ENCODE data around the gene KSR2.

The KSR2 gene

GRCh38 chr12:117596968-117597367 is 371.8 kb downstream of the KSR2 start:
- no peak for DNase-seq

- DNase-seq: no peak
Measured at GRCh38 chr12:117595751-117596150, 373.0 kb downstream of the KSR2 start.

- DNase-seq: no peak
Measured at GRCh38 chr12:117594481-117594880, 374.3 kb downstream of the KSR2 start.

DNA sequence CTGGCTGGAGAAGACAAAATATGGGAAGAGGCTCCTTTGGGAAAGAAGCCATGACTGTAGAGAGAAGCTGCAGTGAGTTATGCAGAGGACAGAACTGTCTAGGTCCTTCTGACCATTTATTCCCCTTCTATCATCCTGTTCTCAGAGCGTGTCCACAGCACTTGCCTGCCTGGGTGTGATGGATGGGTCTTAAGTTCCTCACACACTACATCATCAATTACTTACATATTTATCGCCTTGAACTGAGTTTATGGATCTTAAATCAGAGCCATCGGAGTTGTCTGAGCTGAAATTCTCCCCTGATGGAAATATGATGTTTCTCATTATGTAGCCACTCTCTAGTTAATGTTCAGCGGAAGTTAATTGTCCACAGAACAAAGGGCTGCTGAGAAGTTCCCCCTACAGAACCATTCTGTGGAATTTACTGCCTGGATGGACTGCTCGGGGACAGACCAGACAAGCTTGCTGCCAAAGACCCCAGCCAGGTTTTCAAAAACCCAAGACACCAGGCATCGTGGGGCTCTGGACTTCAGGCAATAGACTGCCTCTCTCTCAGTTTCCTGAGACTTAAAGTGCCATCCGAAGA is 374.9 kb downstream of the KSR2 start:
- no peak for DNase-seq

- no peak for DNase-seq
Measured at GRCh38 chr12:117592588-117593305, 376.0 kb downstream of the KSR2 start.

GRCh38 chr12:117590999-117591398 is 377.8 kb downstream of the KSR2 start:
- no peak for DNase-seq

DNA sequence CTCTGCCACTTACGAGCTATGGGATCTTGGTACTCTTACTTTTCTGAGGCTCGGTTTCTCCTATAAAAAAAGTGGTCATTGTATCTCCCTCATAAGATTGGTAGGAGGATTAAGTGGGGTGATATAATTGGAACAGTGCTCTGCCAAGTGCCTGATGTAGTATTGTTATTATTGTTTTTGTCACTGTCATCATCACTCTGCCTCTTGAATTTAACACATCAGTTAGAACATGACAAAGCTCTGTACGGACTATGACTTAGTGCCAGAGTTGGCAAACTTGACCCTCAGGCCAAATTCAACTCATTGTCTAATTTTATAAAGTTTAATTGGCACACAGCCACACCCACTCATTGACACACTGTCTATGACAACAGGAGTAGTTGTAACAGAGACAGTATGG is 378.4 kb downstream of the KSR2 start:
- DNase-seq: no peak

- DNase-seq: no peak
Measured at GRCh38 chr12:117589021-117589420, 379.8 kb downstream of the KSR2 start.

GRCh38 chr12:117587631-117588287 is 381.0 kb downstream of the KSR2 start:
- DNase-seq: no peak

- no peak for DNase-seq
Measured at GRCh38 chr12:117583677-117584225, 385.0 kb downstream of the KSR2 start.

DNA sequence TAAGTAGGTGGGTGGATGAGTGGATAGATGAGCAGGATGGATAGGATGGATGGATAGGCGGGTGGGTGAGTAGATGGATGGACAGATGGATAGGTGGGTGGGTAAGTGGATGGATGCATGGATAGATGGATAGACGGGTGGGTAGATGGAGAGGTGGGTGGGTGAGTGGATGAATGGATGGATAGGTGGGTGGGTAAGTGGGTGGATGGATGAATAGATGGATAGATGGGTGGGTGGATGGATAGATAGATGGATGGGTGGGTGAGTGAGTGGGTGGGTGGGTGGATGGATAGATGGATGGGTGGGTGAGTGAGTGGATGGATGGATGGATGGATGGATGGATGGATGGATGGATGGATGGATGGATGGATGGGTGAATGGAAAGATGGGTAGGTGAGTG is 385.7 kb downstream of the KSR2 start:
- DNase-seq: no peak

DNA sequence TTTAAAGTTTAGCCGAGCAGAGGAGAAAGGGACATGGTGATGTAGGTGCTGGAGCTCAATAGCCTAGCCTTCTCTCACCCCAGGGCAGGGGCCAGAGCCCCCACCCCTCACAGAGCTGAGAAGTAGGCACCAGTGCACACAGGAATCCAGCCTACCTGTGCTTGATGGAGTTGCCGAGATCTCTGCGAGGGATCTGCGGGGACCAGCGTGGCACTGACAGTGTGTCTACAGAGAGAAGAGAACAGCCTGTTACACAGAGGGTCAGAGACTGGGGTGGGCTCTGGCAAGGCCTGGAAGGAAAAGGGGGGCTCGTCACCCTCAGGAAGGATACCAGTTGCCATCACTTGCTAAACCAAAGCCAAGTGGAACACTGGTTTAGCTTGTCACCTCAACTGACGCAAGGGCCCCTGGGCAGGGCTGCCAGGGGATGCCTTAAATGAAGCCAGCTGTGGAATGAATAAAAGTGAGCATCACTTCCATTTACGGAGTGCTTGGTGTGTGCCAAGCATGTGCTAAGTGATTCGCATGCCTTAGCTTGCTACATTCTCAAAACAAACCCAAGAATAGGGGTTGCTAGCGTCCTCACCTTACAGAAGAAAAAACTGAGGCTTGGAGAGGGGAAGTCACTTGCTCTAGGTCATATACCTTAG is 386.5 kb downstream of the KSR2 start:
- DNase-seq: no peak

DNA sequence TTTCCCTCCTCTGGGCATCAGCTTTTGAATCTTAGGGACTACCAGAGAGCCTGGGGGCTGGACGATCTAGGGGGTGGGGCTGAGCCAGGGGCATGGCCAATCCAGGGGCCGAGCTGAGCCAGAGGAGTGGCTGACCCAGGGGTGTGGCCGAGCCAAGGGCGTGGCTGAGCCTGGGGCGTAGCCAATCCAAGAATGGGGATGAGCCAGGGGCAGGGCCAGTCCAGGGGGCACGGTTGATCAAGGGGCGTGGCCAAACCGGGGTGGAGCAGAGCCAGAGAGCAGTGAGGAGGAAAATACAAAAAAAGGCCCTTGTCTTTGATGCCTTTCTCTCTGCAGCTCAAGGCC is 388.1 kb downstream of the KSR2 start:
- no peak for DNase-seq

DNA sequence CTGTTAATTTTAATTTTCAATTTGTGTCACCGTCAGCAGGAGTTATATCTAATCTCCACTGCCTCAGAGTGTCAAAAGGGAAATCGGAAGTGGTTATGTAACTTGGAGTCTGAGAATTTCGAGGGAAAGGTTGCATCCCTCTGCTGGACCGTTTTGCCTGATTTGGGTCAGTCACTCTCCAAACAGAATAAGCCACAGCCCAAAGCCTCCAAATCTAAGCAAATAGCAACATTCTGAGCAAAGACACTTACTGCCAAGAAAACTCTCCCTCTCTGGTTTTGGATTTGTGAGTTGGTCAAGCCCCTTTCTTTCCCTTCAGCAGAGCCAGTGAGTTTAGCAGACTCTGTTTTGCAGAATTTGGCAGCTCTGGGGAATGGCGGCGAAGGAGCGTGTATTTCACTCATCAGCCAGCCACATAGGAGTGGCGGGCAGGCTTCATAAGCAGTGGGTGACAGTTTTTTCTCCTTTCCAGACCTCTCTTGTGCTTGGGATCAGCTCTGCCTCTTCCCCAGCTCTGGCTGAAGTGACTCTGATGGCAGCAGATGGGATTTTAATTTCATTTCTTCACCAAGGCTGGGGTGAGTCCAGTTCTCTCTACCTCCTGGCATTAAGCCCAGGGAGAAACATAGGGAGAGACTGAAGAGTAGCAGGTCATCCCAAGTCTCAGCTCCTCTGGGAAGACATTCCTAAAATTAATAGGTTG is 388.6 kb downstream of the KSR2 start:
- no peak for DNase-seq

DNA sequence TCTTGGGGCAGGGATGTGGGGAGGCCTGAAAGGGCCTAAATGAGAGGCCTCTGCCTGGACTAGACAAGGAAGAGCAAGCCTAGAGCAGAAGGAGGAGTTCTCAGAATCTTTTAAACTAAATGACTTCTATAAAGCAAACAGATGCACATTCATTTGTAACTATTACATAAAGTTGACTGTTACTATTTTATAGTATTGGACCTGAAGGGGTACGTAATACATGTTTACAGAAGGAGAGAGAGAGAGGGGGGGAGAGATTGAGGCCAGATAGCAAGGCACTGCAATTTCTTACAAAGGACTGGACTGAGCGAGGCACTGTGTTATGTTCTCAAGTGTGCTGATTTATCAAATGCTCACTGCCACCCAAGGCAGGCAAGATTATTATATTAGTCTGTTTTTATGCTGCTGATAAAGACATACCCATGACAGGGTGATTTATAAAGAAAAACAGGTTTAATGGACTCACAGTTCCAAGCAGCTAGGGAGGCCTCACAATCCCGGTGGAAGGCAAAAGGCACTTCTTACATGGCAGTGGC is 391.6 kb downstream of the KSR2 start:
- DNase-seq: no peak

DNA sequence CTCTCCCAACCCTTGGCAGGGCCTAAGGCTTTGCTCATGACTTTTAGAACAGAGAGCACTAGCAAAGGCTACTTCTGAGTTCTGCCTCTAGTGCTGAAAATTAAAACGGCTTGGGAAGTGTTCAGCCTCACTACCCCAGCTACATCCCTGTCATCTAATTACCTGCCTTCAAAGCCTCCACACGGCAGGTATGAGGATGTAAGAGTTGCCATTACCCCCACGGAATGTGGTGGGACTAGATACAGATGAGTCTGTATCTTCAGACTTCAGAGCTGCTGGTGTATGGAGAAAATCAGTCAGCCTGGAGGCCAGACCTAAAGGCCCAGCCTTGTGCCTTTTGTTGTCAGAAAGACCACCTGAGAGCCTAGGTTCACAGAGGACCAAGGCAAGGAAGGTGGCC is 392.7 kb downstream of the KSR2 start:
- no peak for DNase-seq

DNA sequence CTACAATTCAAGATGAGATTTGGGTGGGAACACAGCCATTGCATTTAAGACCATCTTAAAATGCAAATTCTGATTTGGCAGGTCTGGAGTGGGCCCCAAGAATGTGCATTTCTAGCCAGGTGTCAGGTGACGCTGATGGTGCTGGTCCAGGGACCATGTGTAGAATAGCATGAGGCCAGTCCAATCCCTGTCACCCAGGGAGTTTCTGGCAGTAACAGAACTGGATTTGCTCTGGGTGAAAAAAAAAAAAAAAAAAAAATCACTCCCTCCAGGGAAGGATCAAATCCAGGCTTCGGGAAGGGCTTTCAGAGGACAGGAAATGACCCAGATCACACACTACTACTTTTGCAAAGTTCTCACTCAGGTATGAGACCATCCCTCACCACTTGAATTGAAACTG is 394.1 kb downstream of the KSR2 start:
- no peak for DNase-seq

DNA sequence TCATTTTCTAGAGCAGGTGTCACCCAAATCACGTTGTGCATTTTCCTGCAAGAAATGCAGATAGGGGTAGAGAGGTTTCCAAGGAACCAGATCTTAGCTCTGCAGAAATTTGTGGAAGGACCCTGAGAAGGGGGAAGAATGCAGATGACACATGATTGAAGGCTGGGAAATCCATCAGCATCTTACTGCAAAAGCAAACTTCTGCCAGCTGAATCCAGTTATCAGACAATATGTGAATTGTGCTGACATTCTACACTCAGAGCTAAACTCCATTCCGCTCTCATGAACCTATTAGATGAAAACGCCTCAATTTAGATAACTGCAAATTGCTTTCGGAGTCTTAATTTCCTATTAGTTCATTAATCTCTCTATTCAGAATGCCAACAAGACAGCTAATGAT is 396.0 kb downstream of the KSR2 start:
- DNase-seq: no peak

- no peak for DNase-seq
Measured at GRCh38 chr12:117571321-117571720, 397.5 kb downstream of the KSR2 start.

- no peak for DNase-seq
Measured at GRCh38 chr12:117570608-117571007, 398.2 kb downstream of the KSR2 start.

DNA sequence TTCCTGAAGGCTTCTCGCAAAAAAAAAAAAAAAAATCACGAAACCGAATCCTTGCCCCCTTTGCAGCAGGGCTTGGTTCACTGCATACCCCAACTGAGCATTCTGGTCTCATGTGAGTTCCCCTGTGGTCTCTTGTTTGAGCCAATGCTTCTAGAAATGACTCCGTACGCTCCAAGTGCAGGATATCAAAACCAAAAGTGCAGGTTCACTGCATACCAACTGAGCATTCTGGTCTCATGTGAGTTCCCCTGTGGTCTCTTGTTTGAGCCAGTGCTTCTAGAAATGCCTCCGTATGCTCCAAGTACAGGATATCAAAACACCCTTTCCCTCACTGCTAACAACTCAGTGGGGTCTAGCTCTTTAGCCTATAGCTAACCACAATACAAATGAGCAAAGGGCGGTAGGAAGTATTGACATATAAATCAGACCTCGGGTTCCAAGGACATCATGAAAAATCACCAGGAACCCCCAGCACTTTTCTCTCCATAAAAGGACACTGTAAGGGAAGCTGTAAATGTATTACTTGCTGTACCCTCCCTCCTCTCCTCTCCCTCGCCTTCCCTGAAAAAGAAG is 401.1 kb downstream of the KSR2 start:
- DNase-seq: no peak

- DNase-seq: no peak
Measured at GRCh38 chr12:117564881-117565280, 403.9 kb downstream of the KSR2 start.

All from CD4-positive, alpha-beta T cell treated with Interleukin-15 for 1 hour (primary cell).